Measurements from ENCODE around the gene MXRA7.

DNA sequence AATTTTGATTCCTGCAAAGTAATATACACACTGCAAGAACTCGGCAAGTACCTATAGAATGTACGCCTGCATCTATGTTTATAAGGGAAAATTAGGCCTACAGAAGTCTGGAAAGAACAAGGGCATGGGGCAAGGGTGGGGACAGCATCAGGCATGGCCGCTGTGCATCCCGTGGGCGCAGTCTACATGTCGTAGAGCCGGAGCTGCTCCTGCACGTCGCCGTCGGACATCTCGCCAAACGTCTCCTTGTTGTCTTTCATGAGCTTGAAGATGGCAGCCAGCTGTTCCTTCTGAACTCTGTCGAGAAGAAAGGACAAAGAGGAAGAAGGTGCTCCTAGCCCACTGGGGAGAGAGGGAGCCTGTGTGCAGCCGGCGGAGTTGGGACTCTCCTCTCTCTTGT lies 33.4 kb downstream of the MXRA7 start:
- TF ChIP-seq CTCF (conservative IDR thresholded peaks at IDR 0.05; ENCODE audit: low read depth, low read length): no peak
- no peak for TF ChIP-seq MAFK (IDR thresholded peaks at IDR 0.05; ENCODE audit: low read depth, low read length)
- no peak for TF ChIP-seq POLR2A (IDR thresholded peaks at IDR 0.05; ENCODE audit: low read depth, low read length)
- TF ChIP-seq CEBPB (IDR thresholded peaks at IDR 0.05; ENCODE audit: low read depth, low read length): no peak
- no peak for TF ChIP-seq BHLHE40 (IDR thresholded peaks at IDR 0.05; ENCODE audit: low read depth, low read length)
- TF ChIP-seq MAZ (IDR thresholded peaks at IDR 0.05; ENCODE audit: borderline replicate concordance, low read depth, low read length): no peak
- no peak for TF ChIP-seq FOS (IDR thresholded peaks at IDR 0.05; ENCODE audit: low read depth, low read length)

Measured in IMR-90 (cell line).